Body of pancreas (tissue), 4 donors: ENCODE results near the gene ZNF544. TPM values are rescaled to one million over a fixed set of nuclear protein-coding genes. Genes with fewer than 3 reads are reported as not detected.
"Not testable (repeated sequence)": the region's sequence is repeated elsewhere in the genome, so short reads cannot be mapped to it uniquely, and the experiment has no call there.

ENCODE experiments used
- ATAC-seq: fragments of 150-250 bp; one replicate; pipeline ENCODE4 v1.9.1; 2016
- DNase-seq, 4 donors: peaks; one replicate each; pipeline ENCODE4 v3.0.0-alpha.2; 2019
- H3K27ac ChIP-seq, 4 donors: fragments of 200-600 bp; sonication (generic); 1 replicate in 3 of 4; 2 replicates in 1 of 4; pipeline versions ENCODE4 v1.5.1 to v1.6.1; 2016 to 2019; ENCODE audit warnings: mild to moderate bottlenecking in 1 of 4, mixed read lengths in 1 of 4, moderate library complexity in 1 of 4
- H3K27me3 ChIP-seq, 2 donors: fragments of 200-600 bp; sonication (generic); one replicate each; pipeline ENCODE4 v1.6.0; 2016; ENCODE audit warnings: mild to moderate bottlenecking in 1 of 2
- H3K36me3 ChIP-seq, 2 donors: fragments of 200-600 bp; sonication (generic); replicated peaks in 1 of 2; 2 replicates each; pipeline ENCODE4 v1.5.1; 2016; ENCODE audit warnings: low read depth in 2 of 2; ENCODE audit not compliant: insufficient read depth in 1 of 2
- H3K4me1 ChIP-seq: fragments of 200-600 bp; sonication (generic); one replicate; pipeline ENCODE4 v1.6.0; 2016
- H3K4me3 ChIP-seq, 2 donors: fragments of 200-600 bp; sonication (generic); 1 replicate in 1 of 2; 2 replicates in 1 of 2; pipeline ENCODE4 v1.5.1; 2016 to 2019
- H3K9me3 ChIP-seq, 3 donors: fragments of 200-600 bp; sonication (generic); 1 replicate in 2 of 3; 2 replicates in 1 of 3; pipeline ENCODE4 v1.5.1; 2016
- CTCF ChIP-seq, 7 experiments: fragments of 450-650 bp in 4 of 7; fragments of 200-600 bp in 3 of 7; sonication (generic) in 3 of 7; IDR thresholded peaks; one replicate each; pipeline ENCODE4 v1.5.1; 2016 to 2019; ENCODE audit warnings: antibody characterized with exemption in 7 of 7
- POLR2A ChIP-seq, 3 donors: fragments of 450-650 bp; IDR thresholded peaks; one replicate each; pipeline ENCODE4 v1.6.1; 2016; ENCODE audit warnings: antibody characterized with exemption in 3 of 3, mild to moderate bottlenecking in 2 of 3
- WGBS, 2 donors: methylation state at CpG; one replicate each; pipeline ENCODE4 v1.1.5; 2017; 5-methylcytosine and 5-hydroxymethylcytosine counted together
- intact Hi-C: fragments of 100-400 bp; cut with DNase I; formaldehyde crosslinking; loops from one replicate; pipeline ENCODE4 v1.15.1; 2023
- total RNA-seq, 2 donors: library from RNA; depleted of rRNA; stranded (reverse); fragments of >200 nt; gene quantifications; one replicate each; pipeline ENCODE4 v1.1.0, GENCODE V29; 2016

The ZNF544 gene
- total RNA-seq, 2 donors from 2014 or later, result 9.9 to 17.1 TPM

GRCh38 chr19:58237324-58237723 is 8.6 kb downstream of the ZNF544 start:
- Histone ChIP-seq H3K27ac (no peak overlapping the region), H3K27me3 (no peaks in the 10 kb centered on the region), H3K9me3 (peaks cover 0 to 72% (median 2%) of the 10 kb centered on the region in 3 donors), H3K36me3 (peaks cover 9 to 24% of the 10 kb centered on the region in 2 donors), H3K4me1 (no peaks in the 10 kb centered on the region), H3K4me3 (no peak overlapping the region)
- ATAC-seq (no peak), DNase-seq (no peak)
- WGBS, 2 donors, result 93 to 97% methylated on average over 7 to 10 of the region's 10 CpGs
- intact Hi-C loops, result no loop called here
- TF ChIP-seq POLR2A (IDR thresholded peaks at IDR 0.05) (no peak), CTCF (IDR thresholded peaks at IDR 0.05) (no peak)

GRCh38 chr19:58243351-58243750 is 14.6 kb downstream of the ZNF544 start:
- Histone ChIP-seq H3K4me1 (no peaks in the 10 kb centered on the region), H3K4me3 (no peak overlapping the region), H3K9me3 (peaks cover 0 to 91% (median 7%) of the 10 kb centered on the region in 3 donors), H3K27ac (no peak overlapping the region), H3K27me3 (no peaks in the 10 kb centered on the region), H3K36me3 (peaks cover 39 to 45% of the 10 kb centered on the region in 2 donors)
- TF ChIP-seq POLR2A (IDR thresholded peaks at IDR 0.05) (no peak), CTCF (IDR thresholded peaks at IDR 0.05) (no peak)
- WGBS, 2 donors, result 94 to 97% methylated on average over 6 of the region's 6 CpGs
- DNase-seq (no peak), ATAC-seq (no peak)
- intact Hi-C loops, result no loop called here

DNA sequence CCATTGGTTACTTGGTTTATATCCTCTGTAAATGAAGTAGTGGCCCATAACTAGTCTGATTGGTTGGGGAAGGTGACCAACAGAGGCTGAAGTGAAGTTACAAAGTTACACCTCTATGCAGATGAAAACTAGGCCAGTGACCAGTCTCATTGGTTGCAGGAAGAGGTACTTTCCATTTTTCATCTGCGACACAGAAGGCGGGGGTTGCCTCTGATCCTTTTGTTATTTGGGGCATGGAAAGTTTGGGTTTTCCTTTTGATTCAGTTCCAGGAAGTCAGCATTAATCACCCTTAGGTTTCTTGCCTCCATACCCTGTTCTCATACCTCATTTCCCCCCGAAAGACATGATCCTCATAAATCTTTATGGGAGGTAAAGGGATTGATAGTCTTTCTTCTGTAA is 20.2 kb downstream of the ZNF544 start:
- no peak for TF ChIP-seq CTCF (IDR thresholded peaks at IDR 0.05)
- no peak for TF ChIP-seq POLR2A (IDR thresholded peaks at IDR 0.05)
- H3K9me3 ChIP-seq, result peaks cover 0 to 89% (median 7%) of the 10 kb centered on the region in 3 donors
- H3K4me1 ChIP-seq, result no peaks in the 10 kb centered on the region
- no peaks in the 10 kb centered on the region for H3K27me3 ChIP-seq
- no peak for DNase-seq
- H3K36me3 ChIP-seq, result peaks cover 37 to 49% of the 10 kb centered on the region in 2 donors
- WGBS, 2 donors, result 96 to 100% methylated on average over 3 of the region's 3 CpGs
- ATAC-seq, result no peak
- intact Hi-C loops, result no loop called here
- H3K27ac ChIP-seq, result no peak overlapping the region
- H3K4me3 ChIP-seq, result no peak overlapping the region

DNA sequence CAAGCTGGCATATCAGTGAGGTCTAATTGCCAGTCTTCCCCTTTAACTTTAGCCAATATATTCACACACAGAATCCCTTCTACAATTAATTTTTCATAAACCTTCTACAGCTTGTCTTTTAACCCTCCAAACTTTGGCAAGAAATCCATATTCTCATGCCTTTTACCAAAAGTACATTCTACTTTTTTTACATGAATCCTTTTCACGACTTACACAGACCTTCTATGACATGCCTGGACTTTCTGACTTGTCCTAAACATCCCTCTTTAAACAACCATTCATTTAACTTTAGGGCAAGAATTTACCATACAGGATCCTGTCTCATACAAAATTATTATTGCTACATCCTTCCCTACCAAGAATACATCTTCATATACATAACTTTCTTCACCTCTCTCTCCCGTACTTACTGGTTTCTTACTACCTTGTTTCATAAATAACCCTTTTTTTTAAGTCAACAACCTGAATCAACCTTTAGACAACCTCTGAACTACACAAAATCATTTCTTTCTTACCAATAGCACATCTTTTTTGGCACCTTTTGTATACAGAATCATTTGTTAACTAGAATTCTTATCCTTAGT is 23.5 kb downstream of the ZNF544 start:
- 92 to 97% methylated on average over 2 of the region's 2 CpGs for WGBS, 2 donors
- no peak for DNase-seq

GRCh38 chr19:58258259-58258658 is 29.5 kb downstream of the ZNF544 start:
- peaks cover 8 to 15% of the 10 kb centered on the region in 2 donors for H3K36me3 ChIP-seq
- DNase-seq, intact Hi-C loops, H3K4me3 ChIP-seq, H3K27ac ChIP-seq, H3K4me1 ChIP-seq, H3K27me3 ChIP-seq, ATAC-seq: not testable (repeated sequence)
- WGBS, 2 donors, result 49 to 85% methylated on average over 4 of the region's 4 CpGs
- peaks cover 0 to 96% (median 9%) of the 10 kb centered on the region in 3 donors for H3K9me3 ChIP-seq

More for the DNA sequence above, 23.5 kb downstream of the ZNF544 start:
- no peak for ATAC-seq
- no peak overlapping the region for H3K27ac ChIP-seq
- intact Hi-C loops, result no loop called here
- H3K4me3 ChIP-seq, result no peak overlapping the region
- TF ChIP-seq CTCF (IDR thresholded peaks at IDR 0.05), result no peak
- TF ChIP-seq POLR2A (IDR thresholded peaks at IDR 0.05), result no peak
- H3K4me1 ChIP-seq, result no peaks in the 10 kb centered on the region
- H3K9me3 ChIP-seq, result peaks cover 0 to 90% (median 9%) of the 10 kb centered on the region in 3 donors
- H3K36me3 ChIP-seq, result peaks cover 15 to 21% of the 10 kb centered on the region in 2 donors
- no peaks in the 10 kb centered on the region for H3K27me3 ChIP-seq
